OCI-LY3 (cell line): ENCODE data around the gene PARVA.

ENCODE experiments used
- EZH2phosphoT487 ChIP-seq: fragments of 200-600 bp; shearing (Covaris generic); IDR thresholded peaks from 2 replicates; pipeline ENCODE4 v1.6.1; 2018; ENCODE audit warnings: antibody characterized with exemption, mixed run types, low read depth
- TF ChIP-seq, protein P1 (sequence below): fragments of 200-600, 300-600 bp; sonication (generic); IDR thresholded peaks from 2 replicates; pipeline ENCODE4 v1.5.1; 2014; ENCODE audit warnings: antibody characterized with exemption, low read length, low read depth

DNA sequence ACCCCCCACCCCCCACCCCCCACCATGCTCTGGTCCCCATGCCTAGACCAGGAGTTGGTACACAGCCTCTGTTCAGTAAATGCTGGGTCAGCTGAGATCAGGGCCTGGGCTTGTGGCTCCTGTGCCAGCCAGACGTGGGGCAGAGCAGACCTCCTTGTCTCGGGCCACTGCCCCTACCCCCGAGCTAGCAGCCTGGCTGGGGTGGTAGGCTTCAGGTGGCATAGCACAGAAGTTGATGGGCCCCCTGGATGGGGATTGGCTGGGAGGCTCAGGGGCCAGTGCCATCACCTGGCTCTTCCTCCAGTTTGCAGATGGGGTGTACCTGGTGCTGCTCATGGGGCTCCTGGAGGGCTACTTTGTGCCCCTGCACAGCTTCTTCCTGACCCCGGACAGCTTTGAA is 139.9 kb downstream of the PARVA start:
- TF ChIP-seq, protein P1, sequence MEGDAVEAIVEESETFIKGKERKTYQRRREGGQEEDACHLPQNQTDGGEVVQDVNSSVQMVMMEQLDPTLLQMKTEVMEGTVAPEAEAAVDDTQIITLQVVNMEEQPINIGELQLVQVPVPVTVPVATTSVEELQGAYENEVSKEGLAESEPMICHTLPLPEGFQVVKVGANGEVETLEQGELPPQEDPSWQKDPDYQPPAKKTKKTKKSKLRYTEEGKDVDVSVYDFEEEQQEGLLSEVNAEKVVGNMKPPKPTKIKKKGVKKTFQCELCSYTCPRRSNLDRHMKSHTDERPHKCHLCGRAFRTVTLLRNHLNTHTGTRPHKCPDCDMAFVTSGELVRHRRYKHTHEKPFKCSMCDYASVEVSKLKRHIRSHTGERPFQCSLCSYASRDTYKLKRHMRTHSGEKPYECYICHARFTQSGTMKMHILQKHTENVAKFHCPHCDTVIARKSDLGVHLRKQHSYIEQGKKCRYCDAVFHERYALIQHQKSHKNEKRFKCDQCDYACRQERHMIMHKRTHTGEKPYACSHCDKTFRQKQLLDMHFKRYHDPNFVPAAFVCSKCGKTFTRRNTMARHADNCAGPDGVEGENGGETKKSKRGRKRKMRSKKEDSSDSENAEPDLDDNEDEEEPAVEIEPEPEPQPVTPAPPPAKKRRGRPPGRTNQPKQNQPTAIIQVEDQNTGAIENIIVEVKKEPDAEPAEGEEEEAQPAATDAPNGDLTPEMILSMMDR = no peak
- no peak for TF ChIP-seq EZH2phosphoT487
